WTC11 (cell line): ENCODE measurements around the gene HRH1. TPM values are rescaled to one million over a fixed set of nuclear protein-coding genes. Genes with fewer than 3 reads are reported as not detected.

ENCODE experiments used
- ATAC-seq: fragments of 200-7000 bp; cut with Tn5 transposase; 2 replicates; pipeline ENCODE4 v1.10.0; 2021; ENCODE audit warnings: mild to moderate bottlenecking, moderate library complexity
- CTCF ChIA-PET: fragments of 300-600 bp; sonication (Branson Sonifier 250); formaldehyde crosslinking; loops from one replicate; lab custom pipeline; 2021; ENCODE audit warnings: antibody characterized with exemption; lab: Charles Lee
- POLR2A ChIA-PET: fragments of 350-600 bp; sonication (Branson Sonifier 250); formaldehyde crosslinking; loops from one replicate; lab custom pipeline; 2021; ENCODE audit warnings: antibody characterized with exemption; lab: Charles Lee
- DNase-seq: peaks from one replicate; pipeline ENCODE4 v3.0.0; 2021; ENCODE audit warnings: low spot score
- H3K27ac Mint-ChIP-seq: 2 replicates; pipeline ENCODE4 v1.8.0; 2021; ENCODE audit warnings: mixed read lengths
- H3K27me3 Mint-ChIP-seq: 2 replicates; pipeline ENCODE4 v1.8.0; 2021; ENCODE audit warnings: low read depth, mild to moderate bottlenecking, moderate library complexity, mixed read lengths
- H3K36me3 Mint-ChIP-seq: 2 replicates; pipeline ENCODE4 v1.8.0; 2021; ENCODE audit warnings: mixed read lengths
- H3K4me1 Mint-ChIP-seq: 2 replicates; pipeline ENCODE4 v1.8.0; 2022; ENCODE audit warnings: mixed read lengths
- H3K4me3 Mint-ChIP-seq: 2 replicates; pipeline ENCODE4 v1.8.0; 2021; ENCODE audit warnings: mild to moderate bottlenecking, moderate library complexity, mixed read lengths
- H3K9me3 Mint-ChIP-seq: 2 replicates; pipeline ENCODE4 v1.8.0; 2021; ENCODE audit warnings: mixed read lengths
- CREM ChIP-seq: sonication (generic); formaldehyde crosslinking; IDR thresholded peaks from 2 replicates; pipeline ENCODE4 v1.8.1; 2022; ENCODE audit warnings: mild to moderate bottlenecking, missing genetic modification reagents, moderate library complexity
- GABPB1 ChIP-seq: sonication (generic); formaldehyde crosslinking; IDR thresholded peaks from 2 replicates; pipeline ENCODE4 v1.8.1; 2023; ENCODE audit warnings: mild to moderate bottlenecking, missing genetic modification reagents
- GRHL2 ChIP-seq: fragments of 250-450 bp; sonication (Bioruptor Pico); IDR thresholded peaks from 2 replicates; pipeline ENCODE4 v1.8.0; 2022; ENCODE audit warnings: mild to moderate bottlenecking, moderate library complexity; ENCODE audit not compliant: insufficient replicate concordance, severe bottlenecking
- HMGA2 ChIP-seq: fragments of 250-450 bp; sonication (Bioruptor Pico); IDR thresholded peaks from 2 replicates; pipeline ENCODE4 v1.4.0; 2021; ENCODE audit warnings: mild to moderate bottlenecking, moderate library complexity
- NR2C2 ChIP-seq: sonication (generic); formaldehyde crosslinking; IDR thresholded peaks from 2 replicates; pipeline ENCODE4 v1.8.0; 2022; ENCODE audit warnings: mild to moderate bottlenecking, missing genetic modification reagents
- OVOL2 ChIP-seq: fragments of 250-450 bp; sonication (Bioruptor Pico); IDR thresholded peaks from 2 replicates; pipeline ENCODE4 v1.9.0; 2021; ENCODE audit warnings: mild to moderate bottlenecking, borderline replicate concordance
- RELA ChIP-seq: sonication (generic); formaldehyde crosslinking; IDR thresholded peaks from 2 replicates; pipeline ENCODE4 v1.8.1; 2022; ENCODE audit warnings: missing genetic modification reagents, mild to moderate bottlenecking, borderline replicate concordance
- total RNA-seq: library from RNA; stranded (reverse); gene quantifications from 3 replicates; pipeline ENCODE4 v1.2.3, GENCODE V29; 2021
- TF ChIP-seq, protein P1 (sequence below): sonication (generic); formaldehyde crosslinking; conservative IDR thresholded peaks from 2 replicates; pipeline ENCODE4 v1.8.1; 2023; ENCODE audit warnings: mild to moderate bottlenecking, low read depth, missing genetic modification reagents, moderate library complexity
- TF ChIP-seq, protein P2 (sequence below): sonication (generic); formaldehyde crosslinking; IDR thresholded peaks from 2 replicates; pipeline ENCODE4 v1.8.1; 2023; ENCODE audit warnings: mild to moderate bottlenecking, missing genetic modification reagents
- TF ChIP-seq, protein P3 (sequence below): sonication (generic); formaldehyde crosslinking; IDR thresholded peaks from 2 replicates; pipeline ENCODE4 v1.8.1; 2022; ENCODE audit warnings: mild to moderate bottlenecking, moderate library complexity, missing genetic modification reagents
- TF ChIP-seq, protein P4 (sequence below): fragments of 250-450 bp; sonication (Bioruptor Pico); conservative IDR thresholded peaks from 2 replicates; pipeline ENCODE4 v1.9.0; 2021; ENCODE audit warnings: mild to moderate bottlenecking
- TF ChIP-seq, protein P5 (sequence below): fragments of 250-450 bp; sonication (Bioruptor Pico); IDR thresholded peaks from 2 replicates; pipeline ENCODE4 v1.9.0; 2021; ENCODE audit warnings: mild to moderate bottlenecking
- TF ChIP-seq, protein P6 (sequence below): sonication (generic); formaldehyde crosslinking; IDR thresholded peaks from 2 replicates; pipeline ENCODE4 v1.8.1; 2023; ENCODE audit warnings: mild to moderate bottlenecking, missing genetic modification reagents
- TF ChIP-seq, protein P7 (sequence below): sonication (generic); formaldehyde crosslinking; IDR thresholded peaks from 2 replicates; pipeline ENCODE4 v1.8.0; 2023; ENCODE audit warnings: missing genetic modification reagents
- TF ChIP-seq, protein P8 (sequence below): fragments of 250-450 bp; sonication (Bioruptor Pico); IDR thresholded peaks from 2 replicates; pipeline ENCODE4 v1.9.0; 2021; ENCODE audit warnings: mild to moderate bottlenecking, borderline replicate concordance

HRH1 gene
- total RNA-seq, 1 experiment from 2014 or later: not detected

DNA sequence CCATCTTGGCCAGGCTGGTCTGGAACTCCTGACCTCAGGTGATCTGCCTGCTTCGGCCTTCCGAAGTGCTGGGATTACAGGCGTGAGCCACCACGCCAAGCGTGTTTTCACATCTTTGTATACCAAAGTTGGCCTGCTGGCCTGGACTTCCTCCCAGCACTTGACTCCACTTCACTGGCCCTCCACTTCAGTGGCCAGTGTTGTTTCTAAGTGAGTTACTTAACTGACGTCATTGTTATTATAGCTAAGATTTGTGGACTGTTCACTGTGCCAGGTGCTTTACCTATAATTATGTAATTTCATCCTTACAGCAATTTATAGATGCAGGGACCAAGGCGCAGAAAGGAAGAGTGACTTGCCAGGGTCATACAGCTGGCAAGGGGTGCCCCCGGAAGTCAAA is 52.0 kb downstream of the HRH1 start (continued):
- TF ChIP-seq, protein P1, sequence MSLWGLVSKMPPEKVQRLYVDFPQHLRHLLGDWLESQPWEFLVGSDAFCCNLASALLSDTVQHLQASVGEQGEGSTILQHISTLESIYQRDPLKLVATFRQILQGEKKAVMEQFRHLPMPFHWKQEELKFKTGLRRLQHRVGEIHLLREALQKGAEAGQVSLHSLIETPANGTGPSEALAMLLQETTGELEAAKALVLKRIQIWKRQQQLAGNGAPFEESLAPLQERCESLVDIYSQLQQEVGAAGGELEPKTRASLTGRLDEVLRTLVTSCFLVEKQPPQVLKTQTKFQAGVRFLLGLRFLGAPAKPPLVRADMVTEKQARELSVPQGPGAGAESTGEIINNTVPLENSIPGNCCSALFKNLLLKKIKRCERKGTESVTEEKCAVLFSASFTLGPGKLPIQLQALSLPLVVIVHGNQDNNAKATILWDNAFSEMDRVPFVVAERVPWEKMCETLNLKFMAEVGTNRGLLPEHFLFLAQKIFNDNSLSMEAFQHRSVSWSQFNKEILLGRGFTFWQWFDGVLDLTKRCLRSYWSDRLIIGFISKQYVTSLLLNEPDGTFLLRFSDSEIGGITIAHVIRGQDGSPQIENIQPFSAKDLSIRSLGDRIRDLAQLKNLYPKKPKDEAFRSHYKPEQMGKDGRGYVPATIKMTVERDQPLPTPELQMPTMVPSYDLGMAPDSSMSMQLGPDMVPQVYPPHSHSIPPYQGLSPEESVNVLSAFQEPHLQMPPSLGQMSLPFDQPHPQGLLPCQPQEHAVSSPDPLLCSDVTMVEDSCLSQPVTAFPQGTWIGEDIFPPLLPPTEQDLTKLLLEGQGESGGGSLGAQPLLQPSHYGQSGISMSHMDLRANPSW (CRISPR knock-in tag): no peak
- TF ChIP-seq, protein P2, sequence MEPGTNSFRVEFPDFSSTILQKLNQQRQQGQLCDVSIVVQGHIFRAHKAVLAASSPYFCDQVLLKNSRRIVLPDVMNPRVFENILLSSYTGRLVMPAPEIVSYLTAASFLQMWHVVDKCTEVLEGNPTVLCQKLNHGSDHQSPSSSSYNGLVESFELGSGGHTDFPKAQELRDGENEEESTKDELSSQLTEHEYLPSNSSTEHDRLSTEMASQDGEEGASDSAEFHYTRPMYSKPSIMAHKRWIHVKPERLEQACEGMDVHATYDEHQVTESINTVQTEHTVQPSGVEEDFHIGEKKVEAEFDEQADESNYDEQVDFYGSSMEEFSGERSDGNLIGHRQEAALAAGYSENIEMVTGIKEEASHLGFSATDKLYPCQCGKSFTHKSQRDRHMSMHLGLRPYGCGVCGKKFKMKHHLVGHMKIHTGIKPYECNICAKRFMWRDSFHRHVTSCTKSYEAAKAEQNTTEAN (CRISPR knock-in tag): no peak
- TF ChIP-seq GABPB1 (CRISPR knock-in tag) (no peak), RELA (CRISPR knock-in tag) (no peak), HMGA2 (CRISPR knock-in tag) (no peak), CREM (CRISPR knock-in tag) (no peak), OVOL2 (CRISPR knock-in tag) (no peak), NR2C2 (CRISPR knock-in tag) (no peak)
- TF ChIP-seq, protein P3, sequence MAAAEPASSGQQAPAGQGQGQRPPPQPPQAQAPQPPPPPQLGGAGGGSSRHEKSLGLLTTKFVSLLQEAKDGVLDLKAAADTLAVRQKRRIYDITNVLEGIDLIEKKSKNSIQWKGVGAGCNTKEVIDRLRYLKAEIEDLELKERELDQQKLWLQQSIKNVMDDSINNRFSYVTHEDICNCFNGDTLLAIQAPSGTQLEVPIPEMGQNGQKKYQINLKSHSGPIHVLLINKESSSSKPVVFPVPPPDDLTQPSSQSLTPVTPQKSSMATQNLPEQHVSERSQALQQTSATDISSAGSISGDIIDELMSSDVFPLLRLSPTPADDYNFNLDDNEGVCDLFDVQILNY (CRISPR knock-in tag): no peak
- TF ChIP-seq, all 79 proteins: peak for 0

DNA sequence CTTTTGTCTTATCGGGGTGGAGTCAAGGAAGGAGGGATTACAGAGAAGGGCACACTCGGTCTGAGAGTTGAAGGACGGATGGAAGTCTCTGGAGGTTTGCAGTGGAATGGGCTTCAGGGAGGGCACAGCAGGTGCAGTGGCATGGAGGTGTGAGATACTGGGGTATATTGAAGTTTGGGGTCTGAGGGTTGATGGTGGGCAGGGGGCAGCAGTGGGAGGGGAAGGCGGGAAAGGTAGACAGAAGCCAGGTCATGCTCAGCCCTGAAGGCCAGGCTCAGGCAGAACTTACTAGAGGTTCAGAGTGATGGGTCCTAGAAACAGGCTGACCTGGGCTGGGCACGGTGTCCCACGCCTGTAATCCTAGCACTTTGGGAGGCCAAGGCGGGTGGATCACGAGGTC is 52.7 kb downstream of the HRH1 start:
- ChIA-PET POLR2A (no interaction called here), CTCF (interaction anchor here (2.2 to 4.3 kb wide), 2 partner anchors 51 to 146 kb away, joined by 19 to 39 read pairs; partner anchors contain the start of gene HRH1)
- H3K27ac Mint-ChIP-seq: no peak overlapping the region
- H3K27me3 Mint-ChIP-seq: no peaks in the 10 kb centered on the region
- ATAC-seq (0 out of 2 replicates have a peak, but pooled peaks have one; percentile 12), DNase-seq (no peak)
- TF ChIP-seq, protein P4, sequence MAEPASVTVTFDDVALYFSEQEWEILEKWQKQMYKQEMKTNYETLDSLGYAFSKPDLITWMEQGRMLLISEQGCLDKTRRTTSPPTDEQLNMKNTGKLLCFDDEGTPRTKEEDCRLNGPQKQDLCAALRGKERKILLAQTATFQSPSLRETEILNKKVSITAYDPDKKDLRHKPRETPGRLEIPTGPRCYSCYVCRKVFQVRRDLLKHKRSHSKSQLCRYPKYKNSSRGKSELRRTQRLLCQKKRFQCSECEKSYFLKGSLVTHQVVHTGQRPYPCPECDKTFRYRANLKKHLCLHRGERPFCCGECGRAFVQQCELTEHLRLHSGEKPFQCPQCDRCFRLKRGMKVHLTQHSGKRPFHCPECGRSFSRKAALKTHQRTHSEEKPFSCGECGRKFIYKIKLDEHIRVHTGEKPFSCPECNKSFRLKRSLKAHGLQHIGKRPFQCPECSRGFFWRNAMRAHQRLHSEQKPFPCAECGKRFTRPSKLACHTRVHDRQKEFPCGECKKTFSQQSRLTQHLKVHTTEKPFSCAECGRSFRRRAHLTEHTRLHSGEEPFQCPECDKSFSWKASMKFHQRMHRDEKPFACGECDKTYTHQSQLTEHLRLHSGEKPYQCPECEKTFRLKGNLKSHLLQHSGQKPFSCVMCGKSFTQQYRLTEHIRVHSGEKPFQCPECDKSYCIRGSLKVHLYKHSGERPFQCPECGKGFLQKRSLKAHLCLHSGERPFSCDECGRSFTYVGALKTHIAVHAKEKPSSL (CRISPR knock-in tag): no peak
- TF ChIP-seq, protein P5, sequence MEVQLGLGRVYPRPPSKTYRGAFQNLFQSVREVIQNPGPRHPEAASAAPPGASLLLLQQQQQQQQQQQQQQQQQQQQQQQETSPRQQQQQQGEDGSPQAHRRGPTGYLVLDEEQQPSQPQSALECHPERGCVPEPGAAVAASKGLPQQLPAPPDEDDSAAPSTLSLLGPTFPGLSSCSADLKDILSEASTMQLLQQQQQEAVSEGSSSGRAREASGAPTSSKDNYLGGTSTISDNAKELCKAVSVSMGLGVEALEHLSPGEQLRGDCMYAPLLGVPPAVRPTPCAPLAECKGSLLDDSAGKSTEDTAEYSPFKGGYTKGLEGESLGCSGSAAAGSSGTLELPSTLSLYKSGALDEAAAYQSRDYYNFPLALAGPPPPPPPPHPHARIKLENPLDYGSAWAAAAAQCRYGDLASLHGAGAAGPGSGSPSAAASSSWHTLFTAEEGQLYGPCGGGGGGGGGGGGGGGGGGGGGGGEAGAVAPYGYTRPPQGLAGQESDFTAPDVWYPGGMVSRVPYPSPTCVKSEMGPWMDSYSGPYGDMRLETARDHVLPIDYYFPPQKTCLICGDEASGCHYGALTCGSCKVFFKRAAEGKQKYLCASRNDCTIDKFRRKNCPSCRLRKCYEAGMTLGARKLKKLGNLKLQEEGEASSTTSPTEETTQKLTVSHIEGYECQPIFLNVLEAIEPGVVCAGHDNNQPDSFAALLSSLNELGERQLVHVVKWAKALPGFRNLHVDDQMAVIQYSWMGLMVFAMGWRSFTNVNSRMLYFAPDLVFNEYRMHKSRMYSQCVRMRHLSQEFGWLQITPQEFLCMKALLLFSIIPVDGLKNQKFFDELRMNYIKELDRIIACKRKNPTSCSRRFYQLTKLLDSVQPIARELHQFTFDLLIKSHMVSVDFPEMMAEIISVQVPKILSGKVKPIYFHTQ (CRISPR knock-in tag): no peak
- TF ChIP-seq, protein P6, sequence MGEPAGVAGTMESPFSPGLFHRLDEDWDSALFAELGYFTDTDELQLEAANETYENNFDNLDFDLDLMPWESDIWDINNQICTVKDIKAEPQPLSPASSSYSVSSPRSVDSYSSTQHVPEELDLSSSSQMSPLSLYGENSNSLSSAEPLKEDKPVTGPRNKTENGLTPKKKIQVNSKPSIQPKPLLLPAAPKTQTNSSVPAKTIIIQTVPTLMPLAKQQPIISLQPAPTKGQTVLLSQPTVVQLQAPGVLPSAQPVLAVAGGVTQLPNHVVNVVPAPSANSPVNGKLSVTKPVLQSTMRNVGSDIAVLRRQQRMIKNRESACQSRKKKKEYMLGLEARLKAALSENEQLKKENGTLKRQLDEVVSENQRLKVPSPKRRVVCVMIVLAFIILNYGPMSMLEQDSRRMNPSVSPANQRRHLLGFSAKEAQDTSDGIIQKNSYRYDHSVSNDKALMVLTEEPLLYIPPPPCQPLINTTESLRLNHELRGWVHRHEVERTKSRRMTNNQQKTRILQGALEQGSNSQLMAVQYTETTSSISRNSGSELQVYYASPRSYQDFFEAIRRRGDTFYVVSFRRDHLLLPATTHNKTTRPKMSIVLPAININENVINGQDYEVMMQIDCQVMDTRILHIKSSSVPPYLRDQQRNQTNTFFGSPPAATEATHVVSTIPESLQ (CRISPR knock-in tag): no peak
- TF ChIP-seq, protein P7, sequence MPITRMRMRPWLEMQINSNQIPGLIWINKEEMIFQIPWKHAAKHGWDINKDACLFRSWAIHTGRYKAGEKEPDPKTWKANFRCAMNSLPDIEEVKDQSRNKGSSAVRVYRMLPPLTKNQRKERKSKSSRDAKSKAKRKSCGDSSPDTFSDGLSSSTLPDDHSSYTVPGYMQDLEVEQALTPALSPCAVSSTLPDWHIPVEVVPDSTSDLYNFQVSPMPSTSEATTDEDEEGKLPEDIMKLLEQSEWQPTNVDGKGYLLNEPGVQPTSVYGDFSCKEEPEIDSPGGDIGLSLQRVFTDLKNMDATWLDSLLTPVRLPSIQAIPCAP (CRISPR knock-in tag): no peak
- TF ChIP-seq, protein P8, sequence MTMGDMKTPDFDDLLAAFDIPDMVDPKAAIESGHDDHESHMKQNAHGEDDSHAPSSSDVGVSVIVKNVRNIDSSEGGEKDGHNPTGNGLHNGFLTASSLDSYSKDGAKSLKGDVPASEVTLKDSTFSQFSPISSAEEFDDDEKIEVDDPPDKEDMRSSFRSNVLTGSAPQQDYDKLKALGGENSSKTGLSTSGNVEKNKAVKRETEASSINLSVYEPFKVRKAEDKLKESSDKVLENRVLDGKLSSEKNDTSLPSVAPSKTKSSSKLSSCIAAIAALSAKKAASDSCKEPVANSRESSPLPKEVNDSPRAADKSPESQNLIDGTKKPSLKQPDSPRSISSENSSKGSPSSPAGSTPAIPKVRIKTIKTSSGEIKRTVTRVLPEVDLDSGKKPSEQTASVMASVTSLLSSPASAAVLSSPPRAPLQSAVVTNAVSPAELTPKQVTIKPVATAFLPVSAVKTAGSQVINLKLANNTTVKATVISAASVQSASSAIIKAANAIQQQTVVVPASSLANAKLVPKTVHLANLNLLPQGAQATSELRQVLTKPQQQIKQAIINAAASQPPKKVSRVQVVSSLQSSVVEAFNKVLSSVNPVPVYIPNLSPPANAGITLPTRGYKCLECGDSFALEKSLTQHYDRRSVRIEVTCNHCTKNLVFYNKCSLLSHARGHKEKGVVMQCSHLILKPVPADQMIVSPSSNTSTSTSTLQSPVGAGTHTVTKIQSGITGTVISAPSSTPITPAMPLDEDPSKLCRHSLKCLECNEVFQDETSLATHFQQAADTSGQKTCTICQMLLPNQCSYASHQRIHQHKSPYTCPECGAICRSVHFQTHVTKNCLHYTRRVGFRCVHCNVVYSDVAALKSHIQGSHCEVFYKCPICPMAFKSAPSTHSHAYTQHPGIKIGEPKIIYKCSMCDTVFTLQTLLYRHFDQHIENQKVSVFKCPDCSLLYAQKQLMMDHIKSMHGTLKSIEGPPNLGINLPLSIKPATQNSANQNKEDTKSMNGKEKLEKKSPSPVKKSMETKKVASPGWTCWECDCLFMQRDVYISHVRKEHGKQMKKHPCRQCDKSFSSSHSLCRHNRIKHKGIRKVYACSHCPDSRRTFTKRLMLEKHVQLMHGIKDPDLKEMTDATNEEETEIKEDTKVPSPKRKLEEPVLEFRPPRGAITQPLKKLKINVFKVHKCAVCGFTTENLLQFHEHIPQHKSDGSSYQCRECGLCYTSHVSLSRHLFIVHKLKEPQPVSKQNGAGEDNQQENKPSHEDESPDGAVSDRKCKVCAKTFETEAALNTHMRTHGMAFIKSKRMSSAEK (CRISPR knock-in tag): no peak
- no peak for TF ChIP-seq GRHL2
- no peak overlapping the region for H3K4me3 Mint-ChIP-seq
- H3K4me1 Mint-ChIP-seq: no peaks in the 10 kb centered on the region
- H3K9me3 Mint-ChIP-seq: no peaks in the 10 kb centered on the region
- no peaks in the 10 kb centered on the region for H3K36me3 Mint-ChIP-seq
